Loucy (cell line): ENCODE results near the gene PXMP4.

Experiments used
- H2AFZ ChIP-seq: fragments of 200-600 bp; sonication (generic); 2 replicates; pipeline ENCODE4 v1.6.0; 2016; ENCODE audit warnings: antibody characterized with exemption, mild to moderate bottlenecking, low read length, moderate library complexity
- H3F3A ChIP-seq: fragments of 200-600 bp; 2 replicates; pipeline ENCODE4 v1.6.0; 2016; ENCODE audit warnings: antibody characterized with exemption, low read depth, mild to moderate bottlenecking
- H3K27me3 ChIP-seq: fragments of 200-600 bp; sonication (generic); 2 replicates; pipeline ENCODE4 v1.6.1; 2014; ENCODE audit warnings: low read length, mild to moderate bottlenecking; ENCODE audit not compliant: insufficient read depth, poor library complexity, severe bottlenecking
- H3K36me3 ChIP-seq: fragments of 200-600 bp; sonication (generic); 2 replicates; pipeline ENCODE4 v1.6.1; 2016; ENCODE audit warnings: low read length; ENCODE audit not compliant: insufficient read depth
- H3K4me1 ChIP-seq: fragments of 200-600 bp; sonication (generic); 2 replicates; pipeline ENCODE4 v1.5.1; 2014; ENCODE audit warnings: low read length, mild to moderate bottlenecking; ENCODE audit not compliant: insufficient read depth, poor library complexity, severe bottlenecking
- H3K4me2 ChIP-seq: fragments of 200-600 bp; sonication (generic); 2 replicates; pipeline ENCODE4 v1.6.0; 2014; ENCODE audit warnings: antibody characterized with exemption, low read length, low read depth, mild to moderate bottlenecking; ENCODE audit not compliant: poor library complexity, severe bottlenecking
- H3K4me3 ChIP-seq: fragments of 200-600 bp; sonication (generic); 2 replicates; pipeline ENCODE4 v1.5.1; 2014; ENCODE audit warnings: low read length, mild to moderate bottlenecking, mixed read lengths; ENCODE audit not compliant: poor library complexity, severe bottlenecking
- H3K79me2 ChIP-seq: fragments of 200-600 bp; sonication (generic); 2 replicates; pipeline ENCODE4 v1.6.1; 2014; ENCODE audit warnings: low read length; ENCODE audit not compliant: insufficient read depth
- H3K9ac ChIP-seq: fragments of 200-600 bp; sonication (generic); 2 replicates; pipeline ENCODE4 v1.6.0; 2014; ENCODE audit warnings: mild to moderate bottlenecking, low read depth, low read length, moderate library complexity; ENCODE audit not compliant: poor library complexity, severe bottlenecking
- H3K9me2 ChIP-seq: fragments of 200-600 bp; sonication (generic); replicated peaks from 2 replicates; pipeline ENCODE4 v1.6.1; 2016; ENCODE audit warnings: low read depth, low read length, mixed read lengths
- H3K9me3 ChIP-seq: fragments of 200-600 bp; sonication (generic); 2 replicates; pipeline ENCODE4 v1.6.1; 2014; ENCODE audit warnings: mild to moderate bottlenecking, antibody characterized with exemption, low read length, low read depth; ENCODE audit not compliant: insufficient read depth
- H4K20me1 ChIP-seq: fragments of 200-600 bp; sonication (generic); 2 replicates; pipeline ENCODE4 v1.6.0; 2014; ENCODE audit warnings: antibody characterized with exemption, low read length, mild to moderate bottlenecking; ENCODE audit not compliant: insufficient read depth, poor library complexity, severe bottlenecking
- EZH2phosphoT487 ChIP-seq: fragments of 200-600 bp; IDR thresholded peaks from 2 replicates; pipeline ENCODE4 v1.6.1; 2018; ENCODE audit warnings: antibody characterized with exemption, mild to moderate bottlenecking, moderate library complexity, borderline replicate concordance
- TF ChIP-seq, protein P1 (sequence below): fragments of 200-600 bp; sonication (generic); conservative IDR thresholded peaks from 2 replicates; pipeline ENCODE4 v1.5.1; 2014; ENCODE audit warnings: mild to moderate bottlenecking, antibody characterized with exemption, low read length

PXMP4 gene

DNA sequence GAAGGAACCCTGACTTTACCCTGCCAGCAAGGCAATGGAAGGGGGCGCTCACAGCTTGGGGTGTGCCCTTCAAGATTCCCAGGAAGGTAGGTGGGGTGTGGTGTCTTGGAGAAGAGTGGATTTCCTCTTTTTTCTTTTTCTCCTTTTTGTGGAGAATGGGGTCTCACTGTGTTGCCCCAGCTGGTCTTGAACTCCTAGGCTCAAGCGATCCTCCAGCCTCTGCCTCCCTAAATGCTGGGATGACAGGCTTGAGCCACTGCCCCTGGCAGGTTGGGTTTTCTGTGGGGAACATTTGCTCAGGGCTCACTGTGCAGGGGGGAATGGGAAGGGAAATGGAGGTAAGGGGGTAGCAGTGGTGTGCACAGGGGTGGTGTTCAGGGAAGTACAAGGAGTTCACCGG, 7.7 kb upstream of the PXMP4 start:
- TF ChIP-seq, protein P1, sequence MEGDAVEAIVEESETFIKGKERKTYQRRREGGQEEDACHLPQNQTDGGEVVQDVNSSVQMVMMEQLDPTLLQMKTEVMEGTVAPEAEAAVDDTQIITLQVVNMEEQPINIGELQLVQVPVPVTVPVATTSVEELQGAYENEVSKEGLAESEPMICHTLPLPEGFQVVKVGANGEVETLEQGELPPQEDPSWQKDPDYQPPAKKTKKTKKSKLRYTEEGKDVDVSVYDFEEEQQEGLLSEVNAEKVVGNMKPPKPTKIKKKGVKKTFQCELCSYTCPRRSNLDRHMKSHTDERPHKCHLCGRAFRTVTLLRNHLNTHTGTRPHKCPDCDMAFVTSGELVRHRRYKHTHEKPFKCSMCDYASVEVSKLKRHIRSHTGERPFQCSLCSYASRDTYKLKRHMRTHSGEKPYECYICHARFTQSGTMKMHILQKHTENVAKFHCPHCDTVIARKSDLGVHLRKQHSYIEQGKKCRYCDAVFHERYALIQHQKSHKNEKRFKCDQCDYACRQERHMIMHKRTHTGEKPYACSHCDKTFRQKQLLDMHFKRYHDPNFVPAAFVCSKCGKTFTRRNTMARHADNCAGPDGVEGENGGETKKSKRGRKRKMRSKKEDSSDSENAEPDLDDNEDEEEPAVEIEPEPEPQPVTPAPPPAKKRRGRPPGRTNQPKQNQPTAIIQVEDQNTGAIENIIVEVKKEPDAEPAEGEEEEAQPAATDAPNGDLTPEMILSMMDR: no peak
- TF ChIP-seq EZH2phosphoT487: no peak
- Histone ChIP-seq H3K4me3 (no peak overlapping the region), H3K9me3 (no peaks in the 10 kb centered on the region), H3K4me1 (peaks cover 5% of the 10 kb centered on the region), H3K4me2 (no peak overlapping the region), H3K36me3 (no peaks in the 10 kb centered on the region), H3F3A (no peaks in the 10 kb centered on the region), H3K27me3 (no peaks in the 10 kb centered on the region), H3K79me2 (no peaks in the 10 kb centered on the region), H4K20me1 (no peaks in the 10 kb centered on the region), H3K9ac (no peak overlapping the region), H3K9me2 (no peaks in the 10 kb centered on the region), H2AFZ (no peak overlapping the region)

DNA sequence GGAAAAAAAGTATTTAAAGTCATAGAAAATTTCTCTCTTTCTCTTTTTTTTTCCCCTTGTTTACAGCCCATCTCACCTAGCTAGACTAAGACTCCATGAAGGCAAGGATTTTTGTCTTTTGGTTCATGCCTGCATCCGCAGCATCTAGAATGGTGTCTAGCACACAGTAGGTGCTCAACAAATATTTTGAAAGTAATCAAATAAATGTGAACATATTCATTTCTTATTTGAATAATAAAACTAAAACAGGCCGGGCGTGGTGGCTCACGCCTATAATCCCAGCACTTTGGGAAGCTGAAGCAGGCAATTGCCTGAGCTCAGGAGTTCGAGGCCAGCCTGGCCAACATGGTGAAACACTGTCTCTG, 7.0 kb upstream of the PXMP4 start:
- Histone ChIP-seq H3K9ac (no peak overlapping the region), H3K9me3 (no peaks in the 10 kb centered on the region), H3K4me3 (no peak overlapping the region), H2AFZ (no peak overlapping the region), H3K4me1 (peaks cover 5% of the 10 kb centered on the region), H3F3A (no peaks in the 10 kb centered on the region), H3K27me3 (no peaks in the 10 kb centered on the region), H4K20me1 (no peaks in the 10 kb centered on the region), H3K4me2 (no peak overlapping the region), H3K9me2 (no peaks in the 10 kb centered on the region), H3K79me2 (no peaks in the 10 kb centered on the region), H3K36me3 (no peaks in the 10 kb centered on the region)
- TF ChIP-seq, protein P1: no peak
- TF ChIP-seq EZH2phosphoT487: no peak

DNA sequence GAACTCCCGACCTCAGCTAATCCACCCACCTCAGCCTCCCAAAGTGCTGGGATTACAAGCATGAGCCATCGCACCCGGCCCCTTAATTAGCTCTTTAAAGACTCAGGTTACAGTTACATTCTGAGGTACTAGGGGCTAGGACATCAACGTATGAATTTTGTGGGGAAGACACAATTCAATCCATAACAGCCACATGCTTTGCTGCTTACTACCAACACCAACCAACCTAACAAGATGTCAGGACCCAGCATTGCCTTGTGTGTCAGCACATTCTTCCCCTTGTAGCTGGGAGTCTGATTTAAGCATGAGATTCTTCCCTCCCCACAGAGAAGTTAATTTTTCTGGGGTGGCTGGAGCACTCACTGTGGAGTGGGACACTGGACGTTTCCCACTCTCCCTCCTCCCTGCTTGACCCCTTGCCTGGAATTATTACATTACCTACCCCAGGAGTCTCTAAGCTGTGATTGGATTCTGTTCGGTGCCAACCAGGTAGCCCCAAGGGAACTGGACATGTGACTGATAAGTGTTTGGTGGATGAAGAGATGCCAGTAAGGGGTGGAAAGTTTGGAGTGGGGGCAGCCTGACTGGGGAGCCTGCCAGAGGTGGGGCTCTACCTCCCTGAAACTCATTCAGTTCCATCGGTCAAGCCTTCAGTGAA, 5.6 kb upstream of the PXMP4 start:
- no peak overlapping the region for H3K4me2 ChIP-seq
- no peaks in the 10 kb centered on the region for H3K79me2 ChIP-seq
- no peaks in the 10 kb centered on the region for H3K36me3 ChIP-seq
- no peak overlapping the region for H3K9ac ChIP-seq
- no peaks in the 10 kb centered on the region for H3K27me3 ChIP-seq
- no peak for TF ChIP-seq EZH2phosphoT487
- TF ChIP-seq, protein P1: no peak
- H3K4me1 ChIP-seq: no peaks in the 10 kb centered on the region
- H3K9me2 ChIP-seq: no peaks in the 10 kb centered on the region
- H2AFZ ChIP-seq: no peak overlapping the region
- no peaks in the 10 kb centered on the region for H4K20me1 ChIP-seq
- H3K4me3 ChIP-seq: no peak overlapping the region
- no peaks in the 10 kb centered on the region for H3K9me3 ChIP-seq
- no peaks in the 10 kb centered on the region for H3F3A ChIP-seq
